Epithelial cell of proximal tubule (primary cell): ENCODE measurements around the gene BBS5. TPM values are rescaled to one million over a fixed set of nuclear protein-coding genes. Genes with fewer than 3 reads are reported as not detected.

ENCODE experiments used
- DNase-seq: peaks from one replicate; pipeline ENCODE4 v3.0.0-alpha.2; 2011; ENCODE audit warnings: low read depth
- H3K4me3 ChIP-seq: 2 replicates; pipeline ENCODE4 v1.5.1; 2011; ENCODE audit warnings: low read depth, mild to moderate bottlenecking, low read length
- CTCF ChIP-seq: conservative IDR thresholded peaks from 2 replicates; pipeline ENCODE4 v1.5.1; 2012; ENCODE audit warnings: low read depth, mild to moderate bottlenecking, low read length
- total RNA-seq: library from RNA; depleted of rRNA; stranded (reverse); fragments of >200 nt; gene quantifications from 2 replicates; pipeline ENCODE4 v1.2.3, GENCODE V29; 2015

BBS5 gene
- total RNA-seq, 1 donor from 2014 or later = 3.6 TPM

GRCh38 chr2:169469952-169470572 lies 9.2 kb upstream of the BBS5 start:
- no peak for TF ChIP-seq CTCF
- DNase-seq = no peak
- H3K4me3 ChIP-seq = no peak overlapping the region

GRCh38 chr2:169472249-169472648 lies 7.0 kb upstream of the BBS5 start:
- H3K4me3 ChIP-seq = no peak overlapping the region
- DNase-seq = no peak
- no peak for TF ChIP-seq CTCF

- no peak overlapping the region for H3K4me3 ChIP-seq
- no peak for DNase-seq
- TF ChIP-seq CTCF = no peak
Measured at GRCh38 chr2:169476459-169476858, 2.8 kb upstream of the BBS5 start.

GRCh38 chr2:169478339-169478738 lies 955 bp upstream of the BBS5 start:
- H3K4me3 ChIP-seq = no peak overlapping the region
- no peak for TF ChIP-seq CTCF
- DNase-seq = no peak

GRCh38 chr2:169478745-169479256 lies 493 bp upstream of the BBS5 start:
- no peak for TF ChIP-seq CTCF
- no peak for DNase-seq
- H3K4me3 ChIP-seq = peak overlapping the region; percentile 83

GRCh38 chr2:169480079-169480465 lies 778 bp downstream of the BBS5 start:
- H3K4me3 ChIP-seq = peak overlapping the region; percentile 83
- DNase-seq = no peak
- no peak for TF ChIP-seq CTCF

- TF ChIP-seq CTCF = no peak
- DNase-seq = no peak
- H3K4me3 ChIP-seq = no peak overlapping the region
Measured at GRCh38 chr2:169485650-169486138, 6.4 kb downstream of the BBS5 start.
